GM12873 (cell line): ENCODE measurements around the gene ENKD1.

Experiments
- CTCF ChIP-seq: IDR thresholded peaks from 2 replicates; pipeline ENCODE4 v1.5.1; 2012; ENCODE audit warnings: low read depth, mild to moderate bottlenecking, moderate library complexity, low read length, control low read depth; ENCODE audit not compliant: insufficient read depth; ENCODE audit errors: missing control alignments

ENKD1 gene

GRCh38 chr16:67656344-67657016, 10.1 kb downstream of the ENKD1 start:
- TF ChIP-seq CTCF, result no peak

- no peak for TF ChIP-seq CTCF
These were observed 11.2 kb downstream of the ENKD1 start for GRCh38 chr16:67655363-67655762.

- no peak for TF ChIP-seq CTCF
These were observed 12.1 kb downstream of the ENKD1 start for GRCh38 chr16:67654403-67654911.

GRCh38 chr16:67653789-67654402, 12.7 kb downstream of the ENKD1 start:
- no peak for TF ChIP-seq CTCF

GRCh38 chr16:67653128-67653788, 13.3 kb downstream of the ENKD1 start:
- no peak for TF ChIP-seq CTCF

- TF ChIP-seq CTCF, result no peak
These were observed 13.9 kb downstream of the ENKD1 start for GRCh38 chr16:67652578-67653127.

- no peak for TF ChIP-seq CTCF
These were observed 14.7 kb downstream of the ENKD1 start for GRCh38 chr16:67651847-67652246.
